HG03378 (cell line): Measurements from ENCODE around the gene CAMK2D.

Experiments used
- ATAC-seq: cut with Tn5 transposase; IDR thresholded peaks from one replicate; pipeline ENCODE4 v1.9.1; 2021; ENCODE audit warnings: mild to moderate bottlenecking, moderate library complexity; ENCODE audit not compliant: unreplicated experiment

Gene CAMK2D

GRCh38 chr4:113616443-113616842 is 145.1 kb downstream of the CAMK2D start:
- ATAC-seq = no peak

DNA sequence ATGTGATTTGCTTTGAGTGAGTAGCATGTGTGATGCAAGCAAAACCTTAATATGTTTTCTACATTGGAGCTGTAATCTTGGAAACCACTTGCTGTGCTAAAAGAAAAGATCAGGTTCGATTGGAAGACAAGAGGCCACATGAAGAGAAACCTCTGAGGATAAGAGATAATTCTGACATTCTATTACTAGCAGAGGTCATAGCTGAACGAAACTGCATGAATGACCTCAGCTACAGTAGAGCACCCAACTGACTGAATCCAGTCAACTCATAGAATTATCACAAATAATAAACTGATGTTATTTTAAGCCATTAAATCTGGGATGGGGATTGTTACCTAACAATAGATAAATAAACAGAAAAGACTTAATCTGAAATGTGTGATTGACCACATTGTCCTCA is 147.1 kb downstream of the CAMK2D start:
- ATAC-seq = no peak

DNA sequence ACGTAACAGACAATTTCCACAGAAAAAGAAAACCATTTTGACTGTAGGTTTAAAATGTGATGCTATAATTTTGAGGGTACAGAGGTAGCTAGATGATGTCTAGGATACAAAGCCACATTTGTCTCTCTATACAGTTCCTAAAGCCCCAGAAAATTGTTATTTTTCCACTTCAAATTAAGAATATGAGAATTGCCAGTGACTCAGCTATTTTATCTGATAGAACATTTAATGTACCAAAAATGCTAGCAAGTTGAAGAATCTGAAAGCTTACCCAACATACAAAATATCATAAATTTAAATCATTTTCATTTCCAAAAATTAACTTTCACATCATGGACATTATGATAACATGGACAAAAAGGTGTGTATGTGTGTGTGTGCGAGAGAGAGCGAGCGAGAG is 148.0 kb downstream of the CAMK2D start:
- ATAC-seq = no peak

GRCh38 chr4:113610537-113610936 is 151.0 kb downstream of the CAMK2D start:
- no peak for ATAC-seq

DNA sequence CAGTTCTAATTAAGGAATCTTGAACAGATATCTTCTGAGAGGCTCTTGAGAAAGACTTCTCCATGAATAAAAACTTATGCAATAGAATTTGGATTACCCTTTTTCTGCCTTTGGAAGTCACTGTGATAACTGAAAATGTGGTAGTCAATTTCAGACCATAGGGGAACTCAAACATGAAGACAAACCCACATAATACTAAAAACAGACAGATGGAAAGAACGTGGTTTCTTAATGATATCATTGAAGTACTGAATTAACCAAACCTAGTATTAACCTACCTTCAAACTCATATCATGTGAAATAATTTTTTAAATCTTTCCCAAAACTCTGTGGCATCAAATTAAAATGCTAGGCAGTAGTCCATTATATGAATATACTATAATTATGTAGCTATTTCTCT is 153.5 kb downstream of the CAMK2D start:
- peak; percentile 86 for ATAC-seq

DNA sequence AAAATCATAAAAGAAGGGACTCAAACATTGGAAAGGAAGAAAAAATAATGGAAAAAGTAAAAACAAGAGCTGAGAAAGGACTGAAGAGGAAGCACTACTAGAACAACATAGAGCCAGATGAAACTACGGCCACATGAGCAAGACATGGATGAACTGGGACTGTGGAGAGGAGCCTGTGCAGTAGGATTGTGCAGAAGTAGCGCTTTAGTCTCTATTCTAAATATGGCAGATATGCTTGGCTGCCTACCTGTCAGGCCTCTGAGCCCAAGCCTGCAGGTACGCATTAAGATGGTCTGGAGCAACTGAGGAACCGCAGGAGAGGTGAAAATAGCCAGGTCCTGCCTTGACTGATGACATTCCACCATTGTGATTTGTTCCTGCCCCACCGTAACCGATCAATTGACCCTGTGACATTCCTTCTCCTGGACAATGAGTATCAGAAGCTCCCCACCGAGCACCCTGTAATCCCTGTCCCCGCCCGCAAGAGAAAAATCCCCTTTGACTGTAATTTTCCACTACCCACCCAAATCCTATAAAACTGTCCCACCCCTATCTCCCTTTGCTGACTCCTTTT is 154.3 kb downstream of the CAMK2D start:
- no peak for ATAC-seq

GRCh38 chr4:113604955-113605354 is 156.6 kb downstream of the CAMK2D start:
- no peak for ATAC-seq

DNA sequence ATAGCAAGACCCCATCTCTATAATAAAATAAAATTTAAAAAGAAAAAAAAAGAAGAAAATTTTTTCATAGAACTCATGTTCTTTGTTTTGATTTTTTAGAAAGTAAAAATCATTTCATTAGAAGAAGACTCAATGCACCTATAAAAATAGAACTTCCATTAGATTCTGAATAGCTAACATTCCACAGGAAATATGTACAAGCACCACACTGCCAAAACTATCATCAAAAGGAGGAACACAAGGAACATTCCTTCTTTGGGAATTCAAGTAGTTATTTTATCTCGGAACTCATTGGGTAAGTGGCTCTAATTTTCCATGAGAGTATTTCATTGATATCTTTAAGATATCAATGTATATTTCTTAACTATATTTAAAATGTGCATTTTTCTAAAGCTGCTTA is 157.6 kb downstream of the CAMK2D start:
- ATAC-seq = no peak

- no peak for ATAC-seq
Measured at GRCh38 chr4:113602646-113603228, 158.8 kb downstream of the CAMK2D start.

- no peak for ATAC-seq
Measured at GRCh38 chr4:113601636-113602035, 159.9 kb downstream of the CAMK2D start.

DNA sequence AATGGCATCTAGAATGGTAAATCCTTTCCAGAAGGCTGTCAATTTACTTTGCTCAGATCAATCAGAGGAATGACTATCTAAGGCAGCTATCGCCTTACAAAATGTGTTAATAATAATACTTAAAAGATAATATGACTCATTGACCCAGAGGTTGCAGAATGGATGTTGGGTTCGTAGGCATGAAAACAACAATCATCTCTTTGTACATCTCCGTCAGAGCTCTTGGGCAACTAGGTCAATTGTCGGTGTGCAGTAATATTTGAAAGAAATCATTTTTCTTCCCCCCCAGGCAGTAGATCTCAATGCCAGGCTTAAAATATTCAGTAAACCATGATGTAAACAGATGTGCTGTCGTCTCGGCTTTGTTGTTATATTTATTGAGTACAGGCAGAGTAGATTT is 165.1 kb downstream of the CAMK2D start:
- no peak for ATAC-seq

DNA sequence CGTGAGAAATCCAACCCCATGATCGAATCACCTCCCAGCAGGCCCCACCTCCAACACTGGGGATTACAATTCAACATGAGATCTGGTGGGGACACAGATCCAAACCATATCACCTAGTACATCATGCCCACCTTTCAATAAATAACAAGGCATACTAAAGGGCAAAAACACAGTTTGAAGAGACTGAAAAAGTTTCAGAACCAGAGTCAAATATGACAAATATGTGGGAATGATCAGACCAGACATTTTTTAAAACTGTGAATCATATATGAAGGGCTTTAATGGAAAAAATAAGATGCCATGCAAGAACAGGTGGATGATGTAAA is 167.3 kb downstream of the CAMK2D start:
- ATAC-seq = no peak

- peak; percentile 64 for ATAC-seq
Measured at GRCh38 chr4:113593400-113594230, 167.9 kb downstream of the CAMK2D start.

GRCh38 chr4:113591982-113592381 is 169.6 kb downstream of the CAMK2D start:
- no peak for ATAC-seq

- peak; percentile 52 for ATAC-seq
Measured at GRCh38 chr4:113588895-113589668, 172.5 kb downstream of the CAMK2D start.

GRCh38 chr4:113587640-113588275 is 173.8 kb downstream of the CAMK2D start:
- no peak for ATAC-seq

GRCh38 chr4:113587156-113587555 is 174.4 kb downstream of the CAMK2D start:
- ATAC-seq = no peak

GRCh38 chr4:113586072-113586471 is 175.5 kb downstream of the CAMK2D start:
- ATAC-seq = no peak

GRCh38 chr4:113584407-113585150 is 177.0 kb downstream of the CAMK2D start:
- ATAC-seq = no peak

- no peak for ATAC-seq
Measured at GRCh38 chr4:113582737-113583136, 178.8 kb downstream of the CAMK2D start.
